ENCODE results near the gene ASXL2. TPM values are rescaled to one million over a fixed set of nuclear protein-coding genes. Genes with fewer than 3 reads are reported as not detected.

Gene ASXL2
- total RNA-seq, 2 donors from 2014 or later, result 16.8 to 17.1 TPM

GRCh38 chr2:25684577-25685473 lies 193.5 kb downstream of the ASXL2 start:
- no peak overlapping the region for H3K27ac ChIP-seq
- no peaks in the 10 kb centered on the region for H3K27me3 ChIP-seq
- H3K36me3 ChIP-seq, result no peaks in the 10 kb centered on the region
- no peaks in the 10 kb centered on the region for H3K4me1 ChIP-seq
- H3K4me3 ChIP-seq, result no peak overlapping the region
- TF ChIP-seq, protein P1, sequence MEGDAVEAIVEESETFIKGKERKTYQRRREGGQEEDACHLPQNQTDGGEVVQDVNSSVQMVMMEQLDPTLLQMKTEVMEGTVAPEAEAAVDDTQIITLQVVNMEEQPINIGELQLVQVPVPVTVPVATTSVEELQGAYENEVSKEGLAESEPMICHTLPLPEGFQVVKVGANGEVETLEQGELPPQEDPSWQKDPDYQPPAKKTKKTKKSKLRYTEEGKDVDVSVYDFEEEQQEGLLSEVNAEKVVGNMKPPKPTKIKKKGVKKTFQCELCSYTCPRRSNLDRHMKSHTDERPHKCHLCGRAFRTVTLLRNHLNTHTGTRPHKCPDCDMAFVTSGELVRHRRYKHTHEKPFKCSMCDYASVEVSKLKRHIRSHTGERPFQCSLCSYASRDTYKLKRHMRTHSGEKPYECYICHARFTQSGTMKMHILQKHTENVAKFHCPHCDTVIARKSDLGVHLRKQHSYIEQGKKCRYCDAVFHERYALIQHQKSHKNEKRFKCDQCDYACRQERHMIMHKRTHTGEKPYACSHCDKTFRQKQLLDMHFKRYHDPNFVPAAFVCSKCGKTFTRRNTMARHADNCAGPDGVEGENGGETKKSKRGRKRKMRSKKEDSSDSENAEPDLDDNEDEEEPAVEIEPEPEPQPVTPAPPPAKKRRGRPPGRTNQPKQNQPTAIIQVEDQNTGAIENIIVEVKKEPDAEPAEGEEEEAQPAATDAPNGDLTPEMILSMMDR (IDR thresholded peaks at IDR 0.05), result no peak
- no peaks in the 10 kb centered on the region for H3K9me3 ChIP-seq
- DNase-seq (ENCODE audit: low spot score), result no peak

Other genes starting within 250 kb of the ASXL2 start
- gene DTNB, start 204.9 kb downstream of the ASXL2 start, total RNA-seq, result 1 to 10 TPM; 4.3 to 4.4 TPM
- gene KIF3C, start 104.0 kb upstream of the ASXL2 start, total RNA-seq, result 1 to 10 TPM; 3.3 to 3.5 TPM
- gene RAB10, start 155.6 kb upstream of the ASXL2 start, total RNA-seq, result 10 to 100 TPM; 70.9 to 86.7 TPM